ENCODE results near the gene CAMK2G.

The CAMK2G gene

DNA sequence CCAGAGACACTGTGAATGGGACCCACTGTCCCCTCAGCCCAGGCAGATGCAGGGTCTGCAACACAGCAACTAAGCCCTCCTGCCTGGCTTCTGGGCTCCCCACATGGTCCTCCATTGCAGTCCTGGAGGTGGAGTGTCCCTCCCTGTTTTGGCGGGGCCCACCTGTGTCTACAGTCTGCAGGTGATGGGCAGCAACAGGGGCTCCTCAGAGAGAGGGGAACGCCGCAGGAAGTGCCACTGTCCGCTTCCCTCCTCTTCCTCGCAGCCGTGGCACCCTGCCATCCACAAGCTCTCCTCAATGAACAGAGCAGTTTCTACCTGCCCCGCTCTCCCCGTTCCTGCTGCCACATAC is 9.3 kb downstream of the CAMK2G start:
- TF ChIP-seq SIN3A (IDR thresholded peaks at IDR 0.05; ENCODE audit: borderline replicate concordance, insufficient read depth, low read length) (no peak), POLR2AphosphoS5 (IDR thresholded peaks at IDR 0.05; ENCODE audit: low read depth, low read length) (no peak), FOXP2 (optimal IDR thresholded peaks at IDR 0.05; ENCODE audit: borderline replicate concordance, extremely low read depth, extremely low read length, insufficient read depth) (no peak), TAF1 (IDR thresholded peaks at IDR 0.05; ENCODE audit: borderline replicate concordance, insufficient read depth, low read length) (no peak)
- TF ChIP-seq, protein P1, sequence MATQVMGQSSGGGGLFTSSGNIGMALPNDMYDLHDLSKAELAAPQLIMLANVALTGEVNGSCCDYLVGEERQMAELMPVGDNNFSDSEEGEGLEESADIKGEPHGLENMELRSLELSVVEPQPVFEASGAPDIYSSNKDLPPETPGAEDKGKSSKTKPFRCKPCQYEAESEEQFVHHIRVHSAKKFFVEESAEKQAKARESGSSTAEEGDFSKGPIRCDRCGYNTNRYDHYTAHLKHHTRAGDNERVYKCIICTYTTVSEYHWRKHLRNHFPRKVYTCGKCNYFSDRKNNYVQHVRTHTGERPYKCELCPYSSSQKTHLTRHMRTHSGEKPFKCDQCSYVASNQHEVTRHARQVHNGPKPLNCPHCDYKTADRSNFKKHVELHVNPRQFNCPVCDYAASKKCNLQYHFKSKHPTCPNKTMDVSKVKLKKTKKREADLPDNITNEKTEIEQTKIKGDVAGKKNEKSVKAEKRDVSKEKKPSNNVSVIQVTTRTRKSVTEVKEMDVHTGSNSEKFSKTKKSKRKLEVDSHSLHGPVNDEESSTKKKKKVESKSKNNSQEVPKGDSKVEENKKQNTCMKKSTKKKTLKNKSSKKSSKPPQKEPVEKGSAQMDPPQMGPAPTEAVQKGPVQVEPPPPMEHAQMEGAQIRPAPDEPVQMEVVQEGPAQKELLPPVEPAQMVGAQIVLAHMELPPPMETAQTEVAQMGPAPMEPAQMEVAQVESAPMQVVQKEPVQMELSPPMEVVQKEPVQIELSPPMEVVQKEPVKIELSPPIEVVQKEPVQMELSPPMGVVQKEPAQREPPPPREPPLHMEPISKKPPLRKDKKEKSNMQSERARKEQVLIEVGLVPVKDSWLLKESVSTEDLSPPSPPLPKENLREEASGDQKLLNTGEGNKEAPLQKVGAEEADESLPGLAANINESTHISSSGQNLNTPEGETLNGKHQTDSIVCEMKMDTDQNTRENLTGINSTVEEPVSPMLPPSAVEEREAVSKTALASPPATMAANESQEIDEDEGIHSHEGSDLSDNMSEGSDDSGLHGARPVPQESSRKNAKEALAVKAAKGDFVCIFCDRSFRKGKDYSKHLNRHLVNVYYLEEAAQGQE (IDR thresholded peaks at IDR 0.05; ENCODE audit: insufficient read depth in 1 of 2, low read depth in 2 of 2, low read length in 2 of 2) = no peak

- TF ChIP-seq, protein P1 (IDR thresholded peaks at IDR 0.05; ENCODE audit: insufficient read depth in 1 of 2, low read depth in 2 of 2, low read length in 2 of 2) = no peak
- TF ChIP-seq FOXP2 (optimal IDR thresholded peaks at IDR 0.05; ENCODE audit: borderline replicate concordance, extremely low read depth, extremely low read length, insufficient read depth) = no peak
- TF ChIP-seq TAF1 (IDR thresholded peaks at IDR 0.05; ENCODE audit: borderline replicate concordance, insufficient read depth, low read length) = no peak
- no peak for TF ChIP-seq SIN3A (IDR thresholded peaks at IDR 0.05; ENCODE audit: borderline replicate concordance, insufficient read depth, low read length)
These were observed 10.1 kb downstream of the CAMK2G start for GRCh38 chr10:73864229-73864628.

- TF ChIP-seq TAF1 (IDR thresholded peaks at IDR 0.05; ENCODE audit: borderline replicate concordance, insufficient read depth, low read length) (no peak), FOXP2 (optimal IDR thresholded peaks at IDR 0.05; ENCODE audit: borderline replicate concordance, extremely low read depth, extremely low read length, insufficient read depth) (no peak), POLR2AphosphoS5 (IDR thresholded peaks at IDR 0.05; ENCODE audit: low read depth, low read length) (no peak), SIN3A (IDR thresholded peaks at IDR 0.05; ENCODE audit: borderline replicate concordance, insufficient read depth, low read length) (no peak)
- TF ChIP-seq, protein P1 (IDR thresholded peaks at IDR 0.05; ENCODE audit: insufficient read depth in 1 of 2, low read depth in 2 of 2, low read length in 2 of 2) = no peak
These were observed 11.1 kb downstream of the CAMK2G start for GRCh38 chr10:73863039-73863817.

- no peak for TF ChIP-seq FOXP2 (optimal IDR thresholded peaks at IDR 0.05; ENCODE audit: borderline replicate concordance, extremely low read depth, extremely low read length, insufficient read depth)
- TF ChIP-seq POLR2AphosphoS5 (IDR thresholded peaks at IDR 0.05; ENCODE audit: low read depth, low read length) = no peak
These were observed 12.3 kb downstream of the CAMK2G start for GRCh38 chr10:73862011-73862410.

- no peak for TF ChIP-seq FOXP2 (optimal IDR thresholded peaks at IDR 0.05; ENCODE audit: borderline replicate concordance, extremely low read depth, extremely low read length, insufficient read depth)
- TF ChIP-seq POLR2AphosphoS5 (IDR thresholded peaks at IDR 0.05; ENCODE audit: low read depth, low read length) = no peak
- no peak for TF ChIP-seq SIN3A (IDR thresholded peaks at IDR 0.05; ENCODE audit: borderline replicate concordance, insufficient read depth, low read length)
- no peak for TF ChIP-seq TAF1 (IDR thresholded peaks at IDR 0.05; ENCODE audit: borderline replicate concordance, insufficient read depth, low read length)
- TF ChIP-seq, protein P1 (IDR thresholded peaks at IDR 0.05; ENCODE audit: insufficient read depth in 1 of 2, low read depth in 2 of 2, low read length in 2 of 2) = no peak
These were observed 14.4 kb downstream of the CAMK2G start for GRCh38 chr10:73859784-73860491.
